GM10847 (cell line): Measurements from ENCODE around the gene INHBE.

Source experiments
- POLR2A ChIP-seq: IDR thresholded peaks from 2 replicates; pipeline ENCODE4 v1.6.1; 2011; ENCODE audit not compliant: insufficient read length; ENCODE audit errors: extremely low read depth

Gene INHBE

GRCh38 chr12:57455374-57456144 is 452 bp downstream of the INHBE start:
- no peak for TF ChIP-seq POLR2A

GRCh38 chr12:57456145-57456700 is 1.1 kb downstream of the INHBE start:
- TF ChIP-seq POLR2A, result no peak

- TF ChIP-seq POLR2A, result no peak
These were observed 1.8 kb downstream of the INHBE start for GRCh38 chr12:57456737-57457490.

- no peak for TF ChIP-seq POLR2A
These were observed 3.6 kb downstream of the INHBE start for GRCh38 chr12:57458665-57459054.

GRCh38 chr12:57459055-57459749 is 4.1 kb downstream of the INHBE start:
- peak; percentile 5 for TF ChIP-seq POLR2A

GRCh38 chr12:57459750-57460467 is 4.8 kb downstream of the INHBE start, which contains the start of gene GLI1:
TSS of gene GLI1 (plus strand) at chr12:57459785. CDS start at chr12:57463692, 3,907 bp downstream.
- TF ChIP-seq POLR2A, result no peak

GRCh38 chr12:57460468-57460784 is 5.3 kb downstream of the INHBE start:
- no peak for TF ChIP-seq POLR2A

- TF ChIP-seq POLR2A, result no peak
These were observed 5.8 kb downstream of the INHBE start for GRCh38 chr12:57460841-57461275.

GRCh38 chr12:57461276-57461916 is 6.3 kb downstream of the INHBE start:
- no peak for TF ChIP-seq POLR2A

GRCh38 chr12:57461917-57462250 is 6.8 kb downstream of the INHBE start:
- no peak for TF ChIP-seq POLR2A

GRCh38 chr12:57462251-57462911 is 7.3 kb downstream of the INHBE start:
- no peak for TF ChIP-seq POLR2A

GRCh38 chr12:57462912-57463253 is 7.8 kb downstream of the INHBE start:
- no peak for TF ChIP-seq POLR2A

- no peak for TF ChIP-seq POLR2A
These were observed 9.5 kb downstream of the INHBE start for GRCh38 chr12:57464569-57464968.
